Cardiac septum (tissue), 1 donor: ENCODE data around the gene TGFBR1. TPM values are rescaled to one million over a fixed set of nuclear protein-coding genes. Genes with fewer than 3 reads are reported as not detected.
A peak's percentile ranks its signal among the peaks of the same experiment; 100 is the strongest.
"Not testable (repeated sequence)": the region's sequence is repeated elsewhere in the genome, so short reads cannot be mapped to it uniquely, and the experiment has no call there.

Experiments
- DNase-seq: peaks from one replicate; pipeline ENCODE4 v3.0.0-alpha.2; 2020; ENCODE audit warnings: low spot score
- intact Hi-C: fragments of 100-400 bp; cut with DNase I; formaldehyde crosslinking; loops from one replicate; pipeline ENCODE4 v1.14.0; 2022
- total RNA-seq: library from RNA; stranded (reverse); fragmentation: NEBNext Ultra II Directional; extraction: Animal tissue kit (Norgen Biotek cat#: 25700); gene quantifications from one replicate; pipeline ENCODE4 v1.2.1, GENCODE V29; 2021
- donor health status: DM: no; HTN: no; CAD: no.

TGFBR1 gene
- total RNA-seq, 1 donor from 2014 or later = 21.8 TPM

DNA sequence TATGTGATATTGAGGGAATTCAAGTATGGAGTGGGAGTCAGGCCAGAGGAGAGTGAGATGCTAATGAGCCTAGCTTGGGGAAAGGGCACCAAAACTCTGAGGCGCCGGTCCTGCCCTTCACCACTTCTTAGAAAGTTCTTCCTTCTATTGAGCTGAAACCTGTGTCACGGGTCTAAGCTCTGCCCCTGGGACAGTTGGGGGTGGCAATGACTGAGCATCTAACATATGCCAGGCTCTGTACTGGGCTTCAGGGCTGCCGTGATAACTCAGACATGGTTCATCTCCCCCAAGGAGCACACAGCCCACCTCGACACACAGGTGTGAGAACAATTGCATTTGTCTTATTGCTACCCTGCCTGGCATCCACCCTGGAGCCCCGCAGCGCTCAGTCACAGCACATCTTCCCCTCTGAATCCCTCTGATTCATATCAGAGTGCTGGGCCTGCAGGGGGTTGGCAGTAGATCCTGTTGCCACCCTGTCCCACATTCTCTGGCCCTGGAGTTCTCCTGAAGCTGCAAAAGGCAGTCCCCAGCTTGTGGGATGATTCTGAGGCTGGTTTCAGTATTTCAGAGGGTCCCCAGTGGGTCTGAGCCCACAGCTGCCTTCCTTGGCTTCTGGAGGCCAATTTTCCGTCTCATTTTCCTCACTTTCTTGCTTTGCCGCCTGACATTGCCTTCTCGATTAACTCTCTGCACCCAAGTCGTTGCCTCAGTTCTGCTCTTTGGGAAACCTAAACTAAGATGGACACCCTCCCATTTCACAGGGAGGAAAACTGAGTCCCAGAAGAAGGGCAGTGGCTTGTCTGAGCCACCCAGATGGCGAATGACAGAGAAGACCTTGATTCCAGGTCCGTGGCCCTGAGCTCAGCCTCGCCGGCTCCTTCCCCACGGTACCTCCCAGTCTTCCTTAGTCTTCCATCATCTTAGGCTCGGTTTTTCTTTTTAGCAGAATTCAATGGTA, 74.3 kb downstream of the TGFBR1 start:
- DNase-seq = no peak
- intact Hi-C loops = no loop called here

DNA sequence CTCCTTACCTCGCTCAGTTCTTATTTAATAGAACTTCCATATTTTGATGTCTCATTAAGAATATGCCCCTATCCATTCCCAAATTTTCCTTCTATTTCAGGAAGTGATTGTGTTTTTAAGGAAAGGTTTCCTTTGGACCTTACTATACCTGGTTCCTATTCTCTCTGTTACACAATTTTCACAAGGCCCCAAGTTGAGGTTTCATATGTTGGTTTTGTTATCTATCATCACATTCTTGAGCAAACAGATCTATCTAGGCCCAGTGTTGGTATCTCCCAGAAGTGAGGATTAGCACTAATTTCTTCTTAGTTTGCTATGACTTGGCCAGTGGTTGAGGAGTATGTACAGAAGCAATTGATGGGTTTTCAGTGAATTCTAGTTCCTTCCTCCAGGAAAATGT, 75.3 kb downstream of the TGFBR1 start:
- DNase-seq = no peak
- intact Hi-C loops = loop anchor here (10.0 kb wide), 1 partner anchor 1145 kb away; no protein-coding TSS in a partner anchor

DNA sequence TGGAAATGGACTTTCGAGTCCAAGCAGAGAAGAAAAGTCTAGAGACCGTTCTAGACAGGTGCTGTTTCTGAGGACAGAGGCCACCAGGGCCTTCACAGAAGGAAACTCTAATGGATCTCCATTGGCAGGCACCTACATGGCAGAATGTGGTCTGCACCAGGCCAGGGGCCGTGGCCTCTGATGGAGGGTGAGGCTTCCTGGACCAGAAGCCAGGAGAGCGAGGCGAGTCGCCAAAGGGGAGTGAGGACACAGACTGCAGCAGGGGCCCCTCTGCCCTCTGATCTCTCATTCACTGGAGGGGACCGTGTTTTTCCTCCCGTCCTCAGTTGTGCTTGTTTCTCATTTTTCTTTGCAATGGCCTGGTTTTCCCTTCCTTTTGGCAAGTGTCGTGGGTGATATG, 75.7 kb downstream of the TGFBR1 start:
- no peak for DNase-seq
- intact Hi-C loops = loop anchor here (10.0 kb wide), 1 partner anchor 1144 kb away; no protein-coding TSS in a partner anchor

DNA sequence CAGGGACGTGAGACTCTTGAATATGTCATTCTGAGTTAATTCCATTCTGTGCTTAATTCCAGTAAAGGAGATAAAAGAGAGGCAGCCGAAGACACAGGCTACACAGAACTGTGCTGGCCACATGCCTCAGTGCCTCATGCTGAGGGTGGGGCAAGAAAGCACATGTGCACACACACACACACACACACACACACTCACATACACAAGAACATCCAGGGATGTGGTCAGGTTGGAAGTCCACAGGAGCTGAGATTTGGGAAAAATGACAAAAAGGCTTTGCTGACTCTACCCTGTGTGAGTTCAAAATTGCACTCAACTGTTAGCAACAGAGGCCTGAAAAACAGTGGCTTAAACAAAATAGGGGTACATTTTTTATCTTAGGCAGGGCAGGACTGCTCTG, 76.3 kb downstream of the TGFBR1 start:
- DNase-seq = no peak
- intact Hi-C loops = loop anchor here (10.0 kb wide), 1 partner anchor 1144 kb away; no protein-coding TSS in a partner anchor

DNA sequence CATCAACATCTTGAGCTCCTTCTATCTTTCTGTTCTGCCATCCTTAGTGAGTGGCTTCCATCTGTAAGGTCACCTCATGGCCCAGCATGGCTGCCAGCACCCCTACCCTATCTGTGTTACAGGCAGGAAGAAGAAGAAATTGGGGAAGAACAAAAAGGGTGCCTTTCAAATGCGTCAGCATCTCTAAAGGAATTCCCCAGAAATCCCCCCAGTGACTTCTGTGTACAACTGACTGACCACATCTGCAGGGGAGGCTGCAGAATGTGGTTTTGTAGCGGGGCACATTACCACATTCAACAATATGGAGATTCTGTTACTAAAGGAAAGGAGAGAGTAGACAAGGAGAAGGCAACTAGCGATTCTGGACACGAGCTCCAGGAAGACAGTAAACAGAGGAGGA, 76.7 kb downstream of the TGFBR1 start:
- no peak for DNase-seq
- intact Hi-C loops = loop anchor here (10.0 kb wide), 1 partner anchor 1143 kb away; no protein-coding TSS in a partner anchor

DNA sequence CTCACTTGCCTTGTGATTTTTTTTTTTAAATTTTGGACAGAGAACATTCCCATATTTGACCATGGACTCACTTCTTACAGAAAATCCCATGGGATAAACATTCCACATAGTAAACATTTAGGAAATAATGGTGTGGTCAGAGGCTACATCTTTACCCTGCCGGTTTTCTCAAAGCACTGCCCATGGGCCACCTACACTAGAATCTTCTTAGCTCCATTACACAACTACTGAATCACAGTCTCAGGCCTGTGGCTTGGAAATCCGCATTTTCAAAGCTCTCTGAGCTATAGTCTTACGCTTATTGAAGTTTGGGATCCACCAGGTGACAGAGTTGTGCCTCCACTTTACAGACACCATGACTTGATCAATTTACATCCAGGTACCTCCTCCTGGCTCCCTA, 77.4 kb downstream of the TGFBR1 start:
- intact Hi-C loops = loop anchor here (10.0 kb wide), 1 partner anchor 1142 kb away; no protein-coding TSS in a partner anchor
- DNase-seq = no peak

DNA sequence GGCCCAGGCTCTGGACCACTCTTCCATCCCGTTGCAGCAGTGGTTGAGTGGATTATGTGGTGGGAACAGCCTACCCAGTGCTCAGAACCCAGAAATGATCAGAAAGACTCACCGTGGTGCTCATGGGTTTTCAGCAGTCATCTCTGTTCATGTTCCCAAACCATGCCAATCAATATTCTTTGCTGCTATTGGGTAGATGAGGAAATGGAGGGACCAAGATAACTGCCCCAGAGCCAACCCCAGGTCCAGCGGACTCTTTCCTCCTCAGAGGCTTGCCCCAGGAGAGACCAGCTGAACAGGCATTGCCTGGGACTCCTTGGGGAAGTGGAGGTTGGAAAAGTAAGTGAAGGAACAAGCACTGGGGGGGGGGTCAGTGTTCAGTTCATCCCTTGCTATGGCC, 78.7 kb downstream of the TGFBR1 start:
- no peak for DNase-seq
- intact Hi-C loops = loop anchor here (10.0 kb wide), 1 partner anchor 1141 kb away; no protein-coding TSS in a partner anchor

DNA sequence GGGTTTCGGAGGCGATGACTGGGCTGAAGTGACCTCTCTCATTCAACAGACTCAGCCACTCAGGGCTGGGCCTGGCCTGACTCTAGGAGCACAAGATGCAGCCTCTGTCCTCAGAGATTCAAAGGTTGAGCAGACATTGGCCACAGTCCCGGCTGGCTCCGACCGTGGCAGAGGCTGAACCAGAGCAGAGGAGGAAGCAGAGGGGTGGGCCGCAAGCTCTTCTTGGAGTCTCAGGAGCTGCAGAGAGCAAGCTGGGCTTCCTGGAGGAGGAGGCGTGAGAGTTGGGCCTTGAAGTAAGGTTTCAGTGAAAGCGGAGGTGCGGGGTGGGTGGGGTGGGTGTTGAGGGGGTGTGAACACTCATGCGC, 79.2 kb downstream of the TGFBR1 start:
- intact Hi-C loops = loop anchor here (10.0 kb wide), 1 partner anchor 1141 kb away; no protein-coding TSS in a partner anchor
- DNase-seq = no peak

DNA sequence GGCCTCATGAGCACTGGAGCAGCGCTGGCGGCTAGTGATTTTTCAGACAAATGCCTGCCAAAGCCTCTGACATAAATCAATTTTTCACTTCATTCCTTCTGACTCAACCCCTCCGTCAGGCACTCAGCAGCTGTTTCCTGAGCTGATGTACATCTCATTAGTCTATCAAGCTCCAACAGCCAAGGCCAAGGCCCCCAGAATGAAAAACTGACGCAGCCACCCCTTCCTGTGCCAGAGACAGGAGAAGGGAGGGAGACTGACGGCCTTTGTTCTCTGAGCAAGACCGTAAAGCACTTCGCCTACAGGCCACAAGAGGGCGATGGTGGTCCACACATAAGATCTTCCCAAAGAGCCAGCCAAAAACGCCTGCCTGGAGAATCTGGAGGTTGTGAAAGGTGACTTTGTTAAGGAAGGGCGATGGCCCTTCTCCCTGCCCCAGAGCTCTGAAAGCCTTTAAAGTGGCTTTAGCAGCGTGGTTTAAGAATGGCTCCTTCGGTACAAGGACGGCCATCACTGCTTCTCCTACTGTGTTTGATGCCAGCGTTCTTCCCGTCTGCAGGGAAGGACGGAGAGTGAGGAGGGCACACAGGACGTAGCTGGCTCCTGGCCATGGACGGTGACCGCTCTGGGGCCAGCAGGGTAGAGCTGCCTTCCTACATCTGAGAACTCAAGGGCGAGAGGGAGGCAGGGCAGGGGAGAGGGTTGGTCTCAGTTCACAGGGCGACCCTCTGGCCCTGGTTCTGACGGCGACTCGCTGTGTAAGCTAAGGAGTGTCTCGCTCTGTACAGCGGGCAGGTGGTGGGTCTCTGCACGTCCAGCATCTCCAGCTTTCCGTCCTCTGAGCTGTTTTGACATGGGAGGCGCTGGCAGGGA, 79.8 kb downstream of the TGFBR1 start:
- DNase-seq = peak; percentile 91
- intact Hi-C loops = loop anchor here (10.0 kb wide), 1 partner anchor 1140 kb away; no protein-coding TSS in a partner anchor

DNA sequence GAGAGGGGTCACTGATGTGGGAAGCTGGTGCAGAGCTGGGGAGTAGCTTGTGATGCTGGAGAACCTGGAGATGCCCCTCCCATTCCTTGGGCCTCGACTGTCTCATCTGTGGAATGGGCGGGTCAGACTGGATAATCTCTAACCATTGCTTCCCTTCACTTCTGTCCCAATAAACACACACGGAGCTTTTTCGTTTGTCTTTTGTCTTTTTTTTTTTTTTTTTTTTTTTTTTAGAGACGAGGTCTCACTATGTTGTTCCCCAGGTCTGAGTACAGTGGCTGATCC, 80.4 kb downstream of the TGFBR1 start:
- intact Hi-C loops = loop anchor here (10.0 kb wide), 1 partner anchor 1140 kb away; no protein-coding TSS in a partner anchor
- DNase-seq = no peak

DNA sequence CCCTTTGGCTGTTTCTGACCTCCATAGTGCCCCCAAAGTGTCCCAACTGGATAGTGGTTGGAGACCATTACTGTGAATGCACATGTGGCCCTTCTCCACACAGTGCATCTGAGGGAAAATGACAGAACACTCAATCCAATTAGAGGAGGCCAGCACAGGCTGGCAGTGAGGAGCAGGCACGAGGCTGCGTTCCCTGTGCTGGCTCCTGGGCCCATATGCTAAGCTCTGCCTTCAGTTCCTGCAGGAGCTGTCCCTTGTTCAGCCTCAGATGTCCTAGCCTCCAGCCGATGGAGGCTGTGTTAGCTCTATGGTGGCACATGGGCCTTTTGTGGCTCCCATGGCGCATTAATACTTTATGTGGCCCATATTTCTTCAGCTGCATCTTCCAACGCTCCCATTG, 81.0 kb downstream of the TGFBR1 start:
- DNase-seq = no peak
- intact Hi-C loops = loop anchor here (10.0 kb wide), 1 partner anchor 1139 kb away; no protein-coding TSS in a partner anchor

DNA sequence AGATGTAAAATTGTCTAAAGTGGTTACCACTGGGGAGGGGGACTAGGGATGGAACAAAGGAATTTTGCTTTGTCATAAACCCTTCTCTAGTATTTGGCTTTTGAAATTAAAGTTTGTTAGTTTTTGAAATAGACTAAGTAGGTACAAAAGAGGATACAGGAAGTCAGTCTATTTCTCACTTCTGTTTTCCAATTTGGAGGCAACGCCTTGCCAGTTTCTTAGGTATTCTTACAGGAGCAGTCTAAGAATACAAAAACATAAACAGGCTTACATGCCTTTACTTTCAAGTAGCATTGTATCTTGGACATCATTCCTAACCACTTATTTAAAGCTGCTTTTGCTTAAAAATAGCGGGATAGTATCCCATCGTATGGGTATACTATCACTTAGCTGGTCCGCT, 82.4 kb downstream of the TGFBR1 start:
- DNase-seq = no peak
- intact Hi-C loops = loop anchor here (10.0 kb wide), 1 partner anchor 1137 kb away; no protein-coding TSS in a partner anchor

DNA sequence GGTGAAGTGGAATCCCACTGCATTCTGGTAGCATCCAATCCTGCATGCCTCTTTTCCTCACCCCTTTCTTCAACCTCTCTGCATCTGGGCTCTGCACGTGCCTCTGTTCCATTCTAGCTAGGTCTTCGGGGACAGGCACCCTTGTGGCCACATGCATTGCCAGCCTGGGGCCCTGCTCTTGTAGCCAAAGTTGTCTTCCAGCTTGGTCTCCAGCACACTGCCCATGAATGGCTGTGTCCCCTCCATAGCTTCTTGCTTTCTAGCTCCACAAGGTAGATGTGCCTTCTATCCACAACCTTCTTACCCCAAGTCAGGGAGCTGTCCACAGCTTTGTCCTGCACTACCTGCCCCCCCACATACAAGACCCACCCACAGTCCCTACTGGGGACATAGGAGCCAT, 84.3 kb downstream of the TGFBR1 start:
- intact Hi-C loops = loop anchor here (10.0 kb wide), 1 partner anchor 1136 kb away; no protein-coding TSS in a partner anchor
- DNase-seq = no peak

DNA sequence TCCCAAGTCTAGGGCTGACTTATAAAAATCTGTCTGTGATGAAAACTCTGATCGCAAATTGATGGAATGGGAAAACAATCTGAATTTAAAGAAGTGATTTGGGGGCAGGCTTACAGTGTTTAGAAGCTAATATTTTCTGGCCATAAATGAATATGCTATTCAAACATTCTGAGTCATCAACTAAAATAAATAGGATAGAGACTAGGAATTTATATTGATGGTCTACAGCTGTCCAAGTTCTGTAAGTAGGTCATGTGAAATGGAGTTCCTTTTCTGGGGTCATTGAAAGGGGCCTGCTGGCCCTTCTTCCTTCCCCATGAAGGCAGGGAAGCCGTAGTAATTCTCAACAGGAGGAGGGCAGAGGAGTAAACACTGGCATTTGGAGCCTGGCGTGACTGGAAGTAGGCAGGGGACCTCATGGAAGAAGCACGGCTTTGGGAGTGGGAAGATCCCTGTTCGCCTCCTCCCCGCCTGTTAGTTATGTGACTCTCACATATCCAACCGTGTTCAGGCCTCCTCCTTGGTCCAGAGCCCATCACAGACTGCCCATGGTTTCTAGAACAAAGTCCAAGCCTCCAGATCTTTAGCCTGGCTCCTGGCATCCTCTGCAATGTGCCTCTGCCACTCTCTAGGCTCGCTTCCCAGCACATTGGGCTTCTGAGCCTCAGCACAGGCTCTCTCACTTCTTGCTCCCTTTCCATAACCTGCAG, 85.1 kb downstream of the TGFBR1 start:
- intact Hi-C loops = loop anchor here (10.0 kb wide), 1 partner anchor 1135 kb away; no protein-coding TSS in a partner anchor

DNA sequence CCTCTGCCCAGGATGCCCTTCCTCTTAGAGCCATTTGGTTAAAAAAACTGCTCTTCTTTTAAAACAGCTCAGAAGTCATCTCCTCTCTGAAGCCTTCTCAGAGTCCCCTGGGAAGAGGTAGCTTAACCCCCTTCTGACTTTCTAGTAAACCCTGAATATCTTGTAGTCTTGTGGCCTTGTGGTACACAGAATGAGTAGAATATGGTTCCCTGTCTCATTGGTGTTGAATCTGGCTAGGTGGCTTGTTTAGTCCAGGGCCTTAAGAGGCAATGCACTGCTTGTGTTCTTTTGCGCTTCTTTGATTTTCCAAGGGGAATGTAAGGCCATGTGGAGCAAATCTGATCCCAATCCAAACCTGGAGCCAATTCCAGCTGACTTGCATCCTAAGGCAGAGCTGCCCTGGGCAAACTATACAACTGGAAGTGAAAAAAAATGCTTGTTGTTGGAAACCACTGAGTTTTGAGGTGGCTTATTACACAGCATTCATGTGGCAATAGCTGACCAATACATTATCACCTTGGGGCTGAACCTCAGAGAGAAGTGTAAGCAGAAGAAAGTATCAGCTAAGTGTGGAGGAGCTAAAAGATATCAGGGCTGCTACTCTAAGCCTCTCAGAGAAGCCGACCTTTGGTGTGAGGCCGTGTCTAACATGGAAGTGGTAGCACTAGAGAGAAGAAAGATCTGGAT, 85.8 kb downstream of the TGFBR1 start:
- no peak for DNase-seq
- intact Hi-C loops = no loop called here

More for the DNA sequence above, 85.1 kb downstream of the TGFBR1 start:
- no peak for DNase-seq

DNA sequence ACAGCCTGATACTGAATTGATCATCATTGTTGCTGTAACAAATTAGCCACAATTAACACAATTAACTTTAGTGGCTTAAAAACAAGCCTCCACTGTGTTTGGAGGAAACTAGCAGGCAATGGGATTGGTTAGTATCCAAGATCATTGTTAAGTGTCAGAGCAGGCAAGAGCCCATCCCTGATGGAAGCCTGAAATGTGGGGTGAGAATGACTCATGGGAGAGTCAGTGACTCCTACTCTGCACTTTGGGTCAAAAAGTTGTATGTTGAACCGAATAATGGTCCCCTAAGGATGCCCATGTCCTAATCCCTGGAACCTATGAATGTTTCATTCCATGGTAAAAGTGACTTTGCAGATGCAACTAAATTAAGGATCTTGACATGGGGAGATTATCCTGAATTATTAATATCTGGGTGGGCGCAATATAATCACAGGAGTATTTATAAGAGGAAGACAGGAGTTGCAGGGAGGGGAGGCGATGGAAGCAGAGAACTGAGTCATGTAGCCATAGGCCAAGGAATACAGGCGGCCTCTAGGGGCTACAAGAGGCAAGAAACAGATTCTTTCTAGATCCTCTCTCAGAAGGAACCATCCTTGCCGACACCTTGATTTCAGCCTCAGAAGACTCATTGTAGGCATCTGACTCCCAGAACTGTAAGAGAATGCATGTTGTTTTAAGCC, 88.0 kb downstream of the TGFBR1 start:
- no peak for DNase-seq
- intact Hi-C loops = no loop called here

DNA sequence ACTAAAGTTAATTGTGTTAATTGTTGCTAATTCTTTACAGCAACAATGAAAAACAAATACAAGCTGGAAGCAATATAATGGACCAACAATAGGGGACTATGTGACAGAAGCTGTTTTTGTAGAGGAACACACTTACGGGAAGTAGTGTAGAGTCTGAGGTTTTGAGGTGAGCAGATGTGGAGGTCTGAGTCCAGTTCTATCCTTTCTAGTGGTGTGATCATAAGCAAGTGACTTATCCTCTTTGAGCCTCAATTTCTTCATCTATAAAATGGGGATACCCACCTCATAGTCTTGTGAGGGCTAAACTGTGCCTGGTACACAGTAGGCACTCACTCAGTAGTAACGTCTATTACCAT, 88.5 kb downstream of the TGFBR1 start:
- DNase-seq = no peak
- intact Hi-C loops = no loop called here

DNA sequence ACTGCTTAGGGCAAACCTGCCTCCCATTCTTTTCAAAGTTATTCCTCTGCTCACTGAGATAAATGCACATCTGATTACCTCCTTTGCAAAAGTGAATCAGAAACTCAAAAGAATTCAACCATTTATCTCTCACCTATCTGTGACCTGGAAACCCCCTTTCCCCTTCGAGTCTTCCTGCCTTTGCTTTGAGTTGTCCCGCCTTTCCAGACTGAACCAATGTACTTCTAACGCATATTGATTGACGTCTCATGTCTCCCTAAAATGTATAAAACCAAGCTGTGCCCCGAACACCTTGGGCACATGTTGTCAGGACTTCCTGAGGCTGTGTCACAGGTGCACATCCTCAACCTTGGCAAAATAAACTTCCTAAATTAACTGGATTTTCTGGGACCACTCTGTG, 91.6 kb downstream of the TGFBR1 start:
- DNase-seq, intact Hi-C loops: not testable (repeated sequence)
